KG1 (cell line): ENCODE results near the gene SAC3D1.

Source experiments
- DNase-seq: peaks from one replicate; lab custom pipeline; 2025; lab: John Stamatoyannopoulos, UW

SAC3D1 gene

GRCh38 chr11:65026810-65027209, 14.2 kb upstream of the SAC3D1 start:
- DNase-seq, result no peak

- peak; percentile 99 for DNase-seq
Measured at GRCh38 chr11:65027213-65028067, 13.6 kb upstream of the SAC3D1 start, which contains the start of gene SNX15. TSS of gene SNX15 (plus strand) at chr11:65027439. CDS start at chr11:65027538, 99 bp downstream.

DNA sequence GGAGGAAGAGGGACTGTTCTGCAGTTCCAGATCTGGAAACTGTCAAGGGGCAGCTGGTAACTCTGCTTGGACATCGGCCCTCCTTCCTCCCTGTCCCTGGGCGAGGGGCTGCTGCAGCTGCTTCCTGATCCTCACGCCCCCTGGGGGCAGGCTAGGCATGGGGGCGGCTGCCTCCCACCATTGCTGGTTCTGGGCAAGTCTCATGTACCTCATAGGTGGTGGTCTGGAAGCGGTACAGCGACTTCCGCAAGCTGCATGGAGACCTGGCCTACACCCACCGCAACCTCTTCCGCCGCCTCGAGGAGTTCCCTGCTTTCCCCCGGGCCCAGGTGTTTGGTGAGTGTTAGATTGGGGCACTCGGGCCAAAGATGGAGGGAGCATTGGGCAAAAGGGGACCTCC, 8.8 kb upstream of the SAC3D1 start:
- DNase-seq, result no peak

GRCh38 chr11:65034423-65034822, 6.6 kb upstream of the SAC3D1 start:
- no peak for DNase-seq

DNA sequence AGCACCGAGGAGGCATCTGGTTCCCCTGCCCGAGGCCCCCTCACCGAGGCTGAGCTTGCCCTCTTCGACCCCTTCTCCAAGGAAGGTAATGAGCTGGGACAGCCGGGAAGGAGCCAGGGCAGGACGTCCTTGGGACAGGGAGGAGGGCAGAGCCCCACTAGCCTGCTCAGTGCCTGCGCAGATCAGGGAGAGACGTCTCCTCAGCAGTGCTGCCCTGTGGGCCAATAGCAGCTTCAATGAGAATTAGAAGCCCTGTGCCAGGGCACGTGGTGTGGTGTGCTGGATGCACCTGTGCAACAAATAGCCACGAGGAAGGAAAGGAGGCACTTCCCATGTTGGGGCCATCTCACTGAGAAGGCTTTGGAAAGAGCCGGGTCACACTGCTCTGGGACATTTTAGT, 5.4 kb upstream of the SAC3D1 start:
- no peak for DNase-seq

GRCh38 chr11:65036931-65037330, 4.1 kb upstream of the SAC3D1 start:
- no peak for DNase-seq

DNA sequence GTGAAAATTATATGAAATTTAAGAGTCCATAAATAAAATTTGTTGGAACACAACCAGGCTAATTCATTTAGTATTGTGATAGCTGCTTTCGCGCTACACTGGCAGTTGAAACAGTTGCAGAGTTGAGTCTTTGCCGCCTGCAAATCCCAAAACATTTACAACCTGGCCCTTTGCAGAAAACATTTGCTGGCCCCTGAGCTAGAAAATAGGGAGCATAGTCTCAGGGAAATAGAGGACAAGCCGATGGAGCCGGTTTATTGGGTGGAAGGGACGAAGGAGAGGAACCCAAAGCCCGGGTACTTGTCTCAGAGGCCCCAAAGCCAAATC, 527 bp upstream of the SAC3D1 start:
- DNase-seq, result no peak

DNA sequence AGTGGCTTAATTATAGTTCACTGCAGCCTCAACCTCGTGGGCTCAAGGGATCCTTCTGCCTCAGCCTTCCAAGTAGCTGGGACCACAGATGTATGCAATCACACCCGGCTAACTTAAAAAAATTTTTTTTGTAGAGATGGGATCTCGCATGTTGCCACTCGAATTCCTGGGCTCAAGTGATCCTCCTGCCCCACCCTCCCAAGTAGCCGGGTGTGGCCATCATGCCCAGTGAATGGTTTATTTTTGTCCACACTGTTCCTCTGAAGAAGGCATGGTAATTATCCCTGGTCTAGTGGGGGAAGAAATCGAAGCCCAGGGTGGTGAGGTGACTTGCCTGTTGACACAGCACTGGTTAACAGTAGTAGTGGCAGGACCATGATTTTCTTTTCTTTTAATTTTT, 1.9 kb downstream of the SAC3D1 start:
- no peak for DNase-seq

DNA sequence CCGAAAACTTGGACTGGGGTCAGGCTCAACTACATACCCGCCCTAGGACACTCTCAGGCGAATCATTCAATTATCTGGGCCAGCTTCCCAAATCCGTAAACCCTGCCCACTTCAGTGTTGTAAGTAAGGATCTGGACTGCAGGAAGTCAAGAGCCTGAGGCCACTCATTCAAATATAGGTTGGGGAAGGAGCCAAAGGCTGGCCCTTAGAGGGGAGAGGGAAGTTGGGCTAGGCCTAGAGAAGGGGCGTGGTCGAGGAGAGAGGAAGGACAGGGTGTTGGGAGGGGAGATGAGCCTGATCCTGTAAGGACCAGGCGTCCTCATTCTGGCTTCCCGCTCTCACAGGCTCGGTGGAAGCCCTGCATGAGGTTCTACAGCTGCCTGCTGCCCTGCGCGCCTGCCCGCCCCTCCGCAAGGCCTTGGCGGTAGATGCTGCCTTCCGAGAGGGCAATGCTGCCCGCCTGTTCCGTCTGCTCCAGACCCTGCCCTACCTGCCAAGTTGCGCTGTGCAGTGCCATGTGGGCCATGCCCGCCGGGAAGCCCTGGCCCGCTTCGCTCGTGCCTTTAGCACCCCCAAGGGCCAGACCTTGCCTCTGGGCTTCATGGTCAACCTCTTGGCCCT, 3.0 kb downstream of the SAC3D1 start:
- no peak for DNase-seq

- no peak for DNase-seq
Measured at GRCh38 chr11:65045061-65045460, 4.1 kb downstream of the SAC3D1 start.

DNA sequence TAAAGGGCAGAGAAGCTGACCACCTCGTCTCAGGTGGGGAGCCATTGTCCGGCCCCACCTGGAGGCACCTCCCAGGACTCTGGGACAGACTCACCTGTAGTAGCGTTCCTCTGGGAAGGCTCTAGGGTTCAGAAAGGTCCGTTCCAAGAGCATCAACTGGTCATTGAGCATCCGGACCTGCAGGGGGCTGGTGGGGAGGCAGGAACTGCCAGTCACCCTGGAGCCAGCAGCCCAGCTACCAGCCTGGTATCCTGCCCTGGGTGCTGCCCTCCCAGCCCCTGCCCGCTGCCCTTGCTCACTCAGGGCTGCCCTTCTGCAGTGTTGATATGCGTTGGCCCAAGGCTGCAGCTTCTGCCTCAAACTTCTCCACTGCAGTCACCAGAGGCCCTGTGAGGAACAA, 4.7 kb downstream of the SAC3D1 start:
- no peak for DNase-seq

DNA sequence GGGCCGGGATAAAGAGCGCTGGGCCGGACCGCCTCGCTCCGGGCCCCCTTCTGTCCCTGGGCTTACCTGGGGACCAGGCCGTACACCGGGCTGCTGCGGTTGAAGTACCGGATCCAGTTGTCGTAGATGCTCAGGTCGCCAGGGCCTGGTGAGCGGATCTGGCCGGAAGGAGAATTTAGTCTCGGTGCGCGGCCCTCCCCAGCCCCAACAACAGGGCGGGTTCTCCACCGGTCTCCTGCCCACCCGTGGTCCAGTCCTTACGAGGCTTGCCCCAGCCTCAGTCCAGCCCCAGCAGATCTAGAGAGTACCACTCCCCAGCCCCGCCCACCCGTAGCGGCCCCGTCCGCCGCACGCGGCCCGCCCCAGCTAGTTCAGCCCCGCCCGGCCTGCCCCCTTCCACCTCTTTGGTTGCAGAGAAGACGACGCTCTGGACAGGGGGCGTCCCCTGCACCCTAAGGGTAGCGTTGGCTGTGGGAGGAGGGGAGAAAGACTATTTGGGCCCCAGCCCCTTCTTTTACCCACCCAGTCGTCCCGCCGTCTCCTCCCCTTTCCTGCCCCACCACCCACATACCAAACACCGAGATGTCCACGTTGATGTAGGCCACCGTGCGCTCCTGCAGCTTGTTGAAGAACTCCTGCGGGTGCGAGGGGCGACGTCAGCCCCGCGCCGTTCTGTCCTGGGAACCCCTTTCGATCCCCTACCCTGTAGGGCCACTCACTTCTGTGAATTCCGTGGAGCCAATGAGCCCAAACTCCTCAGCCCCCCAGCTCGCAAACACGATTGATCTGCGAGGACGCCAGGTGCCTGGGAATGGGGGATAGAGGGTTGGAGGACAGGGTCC, 6.8 kb downstream of the SAC3D1 start:
- no peak for DNase-seq

DNA sequence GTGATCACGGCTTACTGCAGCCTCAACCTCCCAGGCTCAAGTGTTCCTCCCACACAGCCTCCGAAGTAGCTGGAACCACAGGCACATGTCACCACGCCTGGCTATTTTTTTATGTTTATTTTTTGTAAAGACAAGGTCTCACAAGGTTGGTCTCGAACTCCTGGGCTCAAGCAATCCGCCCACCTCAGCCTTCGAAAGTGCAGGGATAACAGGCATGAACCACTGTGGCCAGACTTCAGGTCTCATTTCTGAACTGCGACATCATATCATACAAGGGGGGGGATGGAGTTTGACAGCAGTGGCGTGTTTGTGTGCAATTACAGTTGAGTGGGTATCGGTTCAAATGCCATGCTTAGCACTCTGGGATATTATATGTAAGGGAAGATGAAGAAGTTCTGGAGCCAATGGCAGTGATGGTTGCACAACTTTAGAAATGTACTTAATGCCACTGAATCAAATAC, 10.4 kb downstream of the SAC3D1 start:
- DNase-seq, result no peak

DNA sequence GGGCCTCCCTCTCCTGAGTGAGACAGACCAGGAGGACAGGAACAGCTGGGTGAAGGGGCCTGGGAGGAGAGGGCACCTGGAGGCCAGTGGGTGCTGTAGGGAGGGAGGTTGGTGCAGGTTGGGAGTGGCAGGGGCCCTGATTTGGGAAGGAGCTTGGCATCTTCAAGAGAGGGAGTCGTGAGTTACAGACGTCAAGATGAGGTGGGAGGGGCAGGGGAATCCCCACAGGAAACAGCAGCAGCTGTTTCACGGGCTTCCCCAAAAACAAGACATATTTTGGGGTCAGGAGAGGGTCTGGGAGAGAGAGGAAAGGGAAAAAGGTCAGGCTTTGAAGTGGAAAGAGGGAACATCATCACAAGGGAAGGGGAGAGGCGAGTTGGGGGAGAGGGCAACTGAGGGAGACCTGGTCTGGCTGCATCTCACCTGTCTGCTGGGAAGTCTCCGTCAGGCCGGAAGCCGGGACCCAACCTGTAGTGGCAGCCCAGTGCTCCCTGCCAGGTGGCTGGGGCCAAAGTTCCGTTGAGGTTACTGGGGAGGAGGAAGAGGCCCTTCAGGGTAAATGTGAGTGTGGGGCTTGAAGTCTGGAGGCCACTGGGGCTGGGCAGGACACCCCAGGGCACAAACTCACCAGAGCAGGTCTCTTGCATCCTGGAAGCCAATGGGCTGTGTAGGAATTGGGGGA, 13.0 kb downstream of the SAC3D1 start:
- DNase-seq, result no peak

DNA sequence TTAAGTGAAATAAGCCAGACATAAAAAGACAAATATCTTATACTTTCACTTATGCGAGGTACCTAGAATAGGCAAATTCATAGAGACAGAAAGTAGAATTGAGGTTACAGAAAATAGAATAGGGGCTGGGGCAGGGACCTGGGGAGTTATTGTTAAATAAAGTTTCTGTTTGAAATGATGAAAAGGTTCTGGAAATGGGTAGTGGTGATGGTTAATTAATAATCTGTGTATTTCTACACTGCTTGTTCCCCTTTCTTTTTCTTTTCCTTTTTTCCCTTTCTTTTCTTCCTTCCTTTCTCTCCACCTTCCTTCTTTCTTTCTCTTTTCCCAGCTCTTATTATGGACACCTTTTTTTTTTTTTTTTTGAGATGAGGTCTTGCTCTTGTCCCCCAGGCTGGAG, 14.5 kb downstream of the SAC3D1 start:
- DNase-seq, result no peak

GRCh38 chr11:65056999-65057398, 16.0 kb downstream of the SAC3D1 start:
- no peak for DNase-seq

GRCh38 chr11:65057526-65057925, 16.5 kb downstream of the SAC3D1 start:
- DNase-seq, result no peak

DNA sequence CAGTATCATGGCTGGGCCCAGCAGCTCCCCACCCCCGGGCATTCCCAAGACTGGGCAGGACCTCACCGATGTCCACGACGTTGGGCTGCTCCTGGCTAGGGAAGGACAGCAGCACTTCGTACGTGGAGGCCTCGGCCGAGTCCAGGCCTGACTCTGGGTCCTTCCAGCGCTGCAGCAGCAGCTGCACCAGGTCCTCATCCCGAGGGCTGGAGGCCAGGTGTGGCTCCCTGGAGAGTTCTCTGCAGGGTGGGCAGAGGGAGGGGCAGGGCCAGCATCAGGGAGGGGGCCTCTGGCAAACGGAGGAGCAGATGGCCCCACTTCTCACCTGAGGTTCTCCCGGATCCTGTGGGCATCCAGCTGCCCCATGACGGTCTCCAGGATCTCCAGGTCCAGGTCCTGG, 17.0 kb downstream of the SAC3D1 start:
- no peak for DNase-seq

GRCh38 chr11:65058419-65059054, 17.5 kb downstream of the SAC3D1 start, which contains the start of gene NAALADL1:
TSS of gene NAALADL1 (minus strand) at chr11:65058553. CDS start at chr11:65058521, 32 bp downstream.
- no peak for DNase-seq

GRCh38 chr11:65059523-65059922, 18.5 kb downstream of the SAC3D1 start:
- DNase-seq, result no peak
